ENCODE data around the gene STC2. TPM values are rescaled to one million over a fixed set of nuclear protein-coding genes. Genes with fewer than 3 reads are reported as not detected.

Gene STC2
- total and polyA plus RNA-seq, 7 donors, result 2.1 to 25.7 (median 9.2) TPM

DNA sequence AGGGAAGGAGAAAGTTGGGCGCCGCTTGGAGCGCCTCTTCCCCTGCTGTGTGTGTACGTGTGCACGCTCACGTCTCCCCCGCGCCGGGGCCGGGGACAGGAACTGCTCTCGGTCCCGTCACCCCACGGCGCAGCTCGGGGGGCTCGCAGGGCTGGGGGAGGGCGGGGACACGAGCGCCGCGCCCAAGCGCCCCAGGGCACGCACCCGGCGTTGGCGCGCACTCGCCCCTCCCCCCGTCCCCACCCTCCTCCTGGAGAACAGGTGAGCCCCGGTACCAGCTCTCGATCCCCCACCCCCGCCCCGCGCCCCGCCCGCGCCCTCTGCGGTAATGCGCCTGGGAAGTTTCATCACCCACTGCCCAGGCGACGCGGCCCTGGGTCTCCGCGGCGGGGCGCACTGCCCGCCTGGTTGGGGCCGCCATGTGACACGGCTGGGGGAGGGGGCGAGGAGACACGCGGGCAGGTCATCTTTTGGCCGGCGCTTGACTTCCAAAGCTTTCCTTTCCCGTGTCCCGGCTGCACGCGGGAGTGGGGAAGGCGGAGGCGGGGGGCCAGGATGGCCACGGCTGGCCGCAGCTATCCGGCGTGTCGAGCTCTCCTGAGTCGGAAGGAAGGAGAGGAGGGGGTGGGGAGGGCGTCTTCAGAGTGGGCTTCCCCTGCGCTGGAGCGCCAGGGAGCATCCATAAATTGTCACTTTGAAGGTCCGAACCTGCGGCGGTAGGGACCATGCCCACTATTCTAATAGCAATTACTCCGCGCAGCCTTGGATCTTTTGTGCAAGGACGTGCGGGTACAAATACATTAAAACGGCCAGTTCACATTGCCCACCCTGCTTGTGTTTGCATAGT is 1.5 kb upstream of the STC2 start:
- peak in 1 of 4 donors; percentile 8 for ATAC-seq
- Histone ChIP-seq H3K4me3 (peak overlapping the region; percentile 72), H3K4me1 (peaks cover 23% of the 10 kb centered on the region), H3K27ac (peak overlapping the region; percentile 86), H3K9me3 (no peaks in the 10 kb centered on the region), H3K36me3 (ENCODE audit: insufficient read depth in 1 of 2, low read depth in 1 of 2) (peaks cover 0 to 7% of the 10 kb centered on the region in 2 donors), H3K27me3 (ENCODE audit: insufficient read depth in 3 of 3, low read length in 2 of 3) (peaks cover 0 to 18% (median 0%) of the 10 kb centered on the region in 3 donors)
- no peak for TF ChIP-seq CTCF (IDR thresholded peaks at IDR 0.05)
- intact Hi-C loops (cut with DNase I), result loop anchor here in 1 of 2 donors (5.0 kb wide), 1 partner anchor 168 kb away; no protein-coding TSS in a partner anchor
- WGBS, 3 donors, result 14 to 24% (median 20%) methylated on average over 53 to 77 of the region's 77 CpGs
- no peak for DNase-seq

DNA sequence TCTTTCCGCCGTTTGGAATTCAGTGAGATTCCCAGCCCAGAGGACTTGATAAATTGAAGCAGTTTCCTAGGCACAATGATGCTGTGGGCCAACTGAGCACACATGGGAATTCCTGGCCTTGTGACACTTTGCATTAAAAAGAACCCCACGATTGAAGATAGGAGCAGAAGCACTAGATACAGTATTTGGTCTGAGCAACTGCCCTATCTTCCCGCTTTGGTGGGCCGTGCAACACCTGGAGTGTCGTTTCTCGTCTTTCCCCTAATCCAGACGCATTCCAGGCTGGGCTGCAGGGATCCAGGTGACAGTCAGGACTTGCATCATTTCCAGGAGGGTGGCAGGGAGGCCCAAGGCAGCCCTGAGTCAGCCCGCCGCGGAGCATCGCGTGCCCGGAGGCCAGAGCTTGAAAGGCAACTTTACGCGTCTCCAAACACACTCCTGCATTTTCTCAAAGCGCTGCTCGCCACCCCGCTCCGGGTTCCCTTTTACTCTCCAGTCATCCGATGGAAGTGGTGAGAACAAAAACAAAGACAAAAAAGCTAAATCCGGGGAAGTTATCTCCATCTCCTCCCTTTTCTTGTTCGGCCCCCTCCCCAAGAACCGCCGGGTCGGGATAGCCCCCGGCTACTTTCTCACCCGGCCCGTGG is 753 bp upstream of the STC2 start:
- DNase-seq (no peak), ATAC-seq (peak; percentile 41 to 58 (median 50))
- Histone ChIP-seq H3K27me3 (ENCODE audit: insufficient read depth in 3 of 3, low read length in 2 of 3) (peaks cover 0 to 18% (median 0%) of the 10 kb centered on the region in 3 donors), H3K9me3 (no peaks in the 10 kb centered on the region), H3K4me3 (peak overlapping the region; percentile 72), H3K4me1 (peaks cover 28% of the 10 kb centered on the region), H3K36me3 (ENCODE audit: insufficient read depth in 1 of 2, low read depth in 1 of 2) (peaks cover 0 to 7% of the 10 kb centered on the region in 2 donors), H3K27ac (peak overlapping the region; percentile 86)
- TF ChIP-seq CTCF (IDR thresholded peaks at IDR 0.05), result no peak
- intact Hi-C loops (cut with DNase I), result loop anchor here in 1 of 2 donors (5.0 kb wide), 1 partner anchor 168 kb away; no protein-coding TSS in a partner anchor
- WGBS, 3 donors, result 2 to 3% (median 3%) methylated on average over 29 of the region's 29 CpGs

- peak; percentile 11 to 40 (median 24) for ATAC-seq
These were observed 898 bp downstream of the STC2 start for GRCh38 chr5:173327084-173327947.

More at GRCh38 chr5:173327084-173327947, 898 bp downstream of the STC2 start:
- TF ChIP-seq CTCF (IDR thresholded peaks at IDR 0.05), result no peak
- Histone ChIP-seq H3K4me1 (peaks cover 30% of the 10 kb centered on the region), H3K27me3 (ENCODE audit: insufficient read depth in 3 of 3, low read length in 2 of 3) (peaks cover 0 to 18% (median 0%) of the 10 kb centered on the region in 3 donors), H3K9me3 (no peaks in the 10 kb centered on the region), H3K27ac (peak overlapping the region; percentile 86), H3K36me3 (ENCODE audit: insufficient read depth in 1 of 2, low read depth in 1 of 2) (peaks cover 0 to 21% of the 10 kb centered on the region in 2 donors), H3K4me3 (peak overlapping the region; percentile 72)
- intact Hi-C loops (cut with DNase I), result loop anchor here in 1 of 2 donors (5.0 kb wide), 1 partner anchor 170 kb away; no protein-coding TSS in a partner anchor
- no peak for DNase-seq
- WGBS, 3 donors, result 9 to 11% (median 10%) methylated on average over 72 to 76 of the region's 76 CpGs
